ENCODE results near the gene CA5B.

DNA sequence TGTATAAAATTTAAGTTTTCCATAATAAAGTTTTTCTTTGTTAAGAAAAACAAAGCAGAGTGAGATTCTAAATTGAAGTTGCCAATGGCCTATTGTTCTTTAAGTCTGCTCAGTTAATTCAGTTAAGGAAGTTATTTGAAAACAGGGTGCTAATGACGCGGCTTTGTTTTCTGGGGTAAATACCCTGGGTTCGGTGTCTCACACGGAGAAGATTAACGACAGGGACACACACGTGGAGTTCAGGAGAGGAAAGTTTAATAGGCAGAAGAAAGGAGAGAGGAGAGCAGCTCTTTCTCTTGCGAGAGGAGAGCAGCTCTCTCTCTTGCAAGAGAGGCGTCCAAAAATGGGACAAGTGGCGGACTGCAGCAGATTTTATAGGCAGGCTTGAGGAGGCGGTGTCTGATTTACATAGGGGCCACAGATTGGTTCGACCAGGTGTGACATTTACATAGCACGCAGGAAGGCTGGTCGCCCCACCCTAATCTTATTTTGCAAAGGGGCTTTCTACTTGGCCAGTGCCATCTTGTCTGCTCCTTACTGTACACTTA, 9.6 kb downstream of the CA5B start:
- TF ChIP-seq CTCF (IDR thresholded peaks at IDR 0.05) (no peak), POLR2AphosphoS5 (IDR thresholded peaks at IDR 0.05) (no peak), POLR2A (IDR thresholded peaks at IDR 0.05; ENCODE audit: low read depth) (no peak), EP300 (IDR thresholded peaks at IDR 0.05) (no peak)
